HG03432 (cell line): ENCODE results near the gene CRELD1.
"Not testable (repeated sequence)": the region's sequence is repeated elsewhere in the genome, so short reads cannot be mapped to it uniquely, and the experiment has no call there.

Experiments used
- ATAC-seq: cut with Tn5 transposase; IDR thresholded peaks from one replicate; pipeline ENCODE4 v1.9.1; 2021; ENCODE audit warnings: mild to moderate bottlenecking, moderate library complexity; ENCODE audit not compliant: unreplicated experiment

The CRELD1 gene

GRCh38 chr3:9932843-9933560 lies 632 bp upstream of the CRELD1 start:
- peak; percentile 68 for ATAC-seq

- no peak for ATAC-seq
Observed at GRCh38 chr3:9934235-9934621, 594 bp downstream of the CRELD1 start.

- no peak for ATAC-seq
Observed at GRCh38 chr3:9934993-9935392, 1.4 kb downstream of the CRELD1 start.

GRCh38 chr3:9935966-9936510 lies 2.4 kb downstream of the CRELD1 start:
- no peak for ATAC-seq

GRCh38 chr3:9937486-9938238 lies 4.0 kb downstream of the CRELD1 start:
- ATAC-seq: no peak

- ATAC-seq: no peak
Observed at GRCh38 chr3:9938966-9939365, 5.3 kb downstream of the CRELD1 start.

- ATAC-seq: not testable (repeated sequence)
Observed at GRCh38 chr3:9939906-9940305, 6.3 kb downstream of the CRELD1 start.

GRCh38 chr3:9940746-9941145 lies 7.1 kb downstream of the CRELD1 start:
- no peak for ATAC-seq

- no peak for ATAC-seq
Observed at GRCh38 chr3:9942164-9942563, 8.5 kb downstream of the CRELD1 start.

- ATAC-seq: no peak
Observed at GRCh38 chr3:9942934-9943690, 9.5 kb downstream of the CRELD1 start.

GRCh38 chr3:9944271-9944670 lies 10.6 kb downstream of the CRELD1 start:
- no peak for ATAC-seq

- ATAC-seq: no peak
Observed at GRCh38 chr3:9945358-9945757, 11.7 kb downstream of the CRELD1 start.

- ATAC-seq: peak; percentile 55
Observed at GRCh38 chr3:9946112-9947024, 12.7 kb downstream of the CRELD1 start.

GRCh38 chr3:9947025-9947995 lies 13.7 kb downstream of the CRELD1 start:
- ATAC-seq: no peak

- ATAC-seq: no peak
Observed at GRCh38 chr3:9948586-9948985, 15.0 kb downstream of the CRELD1 start.

GRCh38 chr3:9949115-9949514 lies 15.5 kb downstream of the CRELD1 start:
- ATAC-seq: no peak

GRCh38 chr3:9949626-9950025 lies 16.0 kb downstream of the CRELD1 start:
- no peak for ATAC-seq

- ATAC-seq: peak; percentile 43
Observed at GRCh38 chr3:9951126-9951525, 17.5 kb downstream of the CRELD1 start.

- ATAC-seq: peak; percentile 12
Observed at GRCh38 chr3:9951598-9951961, 17.9 kb downstream of the CRELD1 start.
